ENCODE results near the gene ARGLU1.

DNA sequence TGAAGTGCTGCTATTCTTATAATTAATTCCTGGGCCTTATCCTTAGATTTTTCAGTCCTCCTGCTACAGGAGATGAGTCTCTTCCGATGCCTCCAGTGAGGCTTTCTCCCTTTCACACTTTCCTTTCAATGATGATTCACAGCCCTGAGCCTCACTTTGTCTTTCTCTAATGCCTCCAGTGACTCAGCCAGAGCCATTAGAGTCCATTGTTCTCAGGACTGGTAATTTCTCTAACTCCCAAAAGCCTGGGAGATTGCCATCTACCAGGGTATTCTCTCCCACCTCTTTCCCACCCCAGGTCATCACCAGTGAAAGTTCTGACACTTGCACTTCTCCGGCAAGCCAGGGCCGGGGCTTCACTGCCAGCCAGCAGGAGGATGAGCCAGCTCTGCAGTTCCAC, 49.6 kb upstream of the ARGLU1 start:
- TF ChIP-seq CTCF (IDR thresholded peaks at IDR 0.05) (no peak), POLR2A (IDR thresholded peaks at IDR 0.05) (no peak)
